Stimulated activated CD8-positive, alpha-beta memory T cell treated with anti-CD3 and anti-CD28 coated beads, Interleukin-2, amount 100 ng/mL, for 1 hour (primary cell): ENCODE data around the gene ZC2HC1C.
A peak's percentile ranks its signal among the peaks of the same experiment; 100 is the strongest.

ENCODE experiments used
- DNase-seq, 2 donors: peaks; one replicate each; pipeline ENCODE4 v3.0.0-alpha.2; 2020; ENCODE audit warnings: low read depth in 2 of 2

ZC2HC1C gene, protein sequence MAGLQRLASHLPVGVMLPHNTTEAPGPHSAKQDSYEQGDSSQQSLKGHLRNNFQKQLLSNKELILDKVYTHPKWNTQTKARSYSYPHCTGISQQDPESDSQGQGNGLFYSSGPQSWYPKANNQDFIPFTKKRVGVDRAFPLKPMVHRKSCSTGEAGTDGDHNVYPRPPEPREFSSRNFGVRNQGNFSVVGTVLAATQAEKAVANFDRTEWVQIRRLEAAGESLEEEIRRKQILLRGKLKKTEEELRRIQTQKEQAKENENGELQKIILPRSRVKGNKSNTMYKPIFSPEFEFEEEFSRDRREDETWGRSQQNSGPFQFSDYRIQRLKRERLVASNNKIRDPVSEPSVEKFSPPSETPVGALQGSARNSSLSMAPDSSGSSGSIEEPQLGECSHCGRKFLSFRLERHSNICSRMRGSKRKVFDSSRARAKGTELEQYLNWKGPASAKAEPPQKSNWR

DNA sequence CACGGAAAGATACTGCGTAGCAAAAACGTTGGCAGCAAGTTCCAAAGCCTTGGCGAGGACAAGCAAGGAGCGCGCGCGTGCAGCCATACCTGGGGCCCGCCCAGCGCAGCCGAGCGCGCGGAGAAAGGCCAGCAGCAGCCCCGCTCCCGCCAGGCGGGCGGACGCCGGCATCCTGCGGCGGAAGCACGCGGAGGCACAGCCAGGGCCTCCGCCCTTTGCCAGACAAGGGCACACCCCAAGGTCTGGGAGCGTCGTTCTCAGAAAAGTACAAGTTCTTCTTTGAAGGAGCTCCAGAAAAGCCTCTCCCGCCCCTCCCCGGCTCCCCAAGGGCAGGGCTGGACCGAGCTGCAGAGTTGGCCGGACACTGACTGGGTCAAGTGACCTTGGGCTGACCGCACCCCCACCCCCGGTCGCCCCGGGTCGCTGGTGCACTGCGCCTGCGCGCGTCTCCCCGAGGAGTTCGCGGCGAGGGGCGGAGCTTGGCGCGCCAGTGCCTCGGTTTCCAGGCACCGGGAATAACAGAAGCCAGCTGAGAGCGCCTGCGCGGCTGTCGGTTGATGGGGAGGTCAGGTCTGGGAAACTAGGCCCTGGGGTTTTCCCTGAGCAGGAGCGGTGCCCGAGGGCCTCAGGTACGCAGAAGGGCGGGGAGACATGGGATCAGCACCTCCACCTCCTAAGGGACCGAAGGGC, at the start of gene ZC2HC1C:
Gene ZC2HC1C, plus strand, starts transcription at position 521 of the 690 bp plus-strand sequence. CDS start 933 bp downstream, outside the sequence.
- DNase-seq, result peak in 1 of 2 donors; percentile 26

DNA sequence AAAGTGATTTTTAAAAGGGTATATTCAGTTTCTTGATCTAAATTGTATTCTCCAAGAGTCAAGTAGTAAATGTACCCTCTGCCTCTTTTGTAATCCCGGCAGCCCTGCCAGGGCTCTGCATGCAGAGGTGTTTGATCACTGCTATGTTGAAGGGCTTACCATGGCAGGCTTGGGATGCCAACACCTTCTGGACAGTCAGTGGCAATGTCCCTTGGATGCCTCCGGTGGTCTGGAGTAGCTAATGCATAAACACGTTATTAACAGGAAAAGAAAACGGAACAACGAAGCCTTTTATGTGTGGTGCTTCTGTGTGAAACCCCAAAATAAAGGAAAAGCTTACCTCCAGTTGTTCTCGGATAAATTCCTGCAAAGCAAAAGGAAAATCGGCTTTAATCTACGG, 46.8 kb upstream of the ZC2HC1C start:
- DNase-seq, result no peak

DNA sequence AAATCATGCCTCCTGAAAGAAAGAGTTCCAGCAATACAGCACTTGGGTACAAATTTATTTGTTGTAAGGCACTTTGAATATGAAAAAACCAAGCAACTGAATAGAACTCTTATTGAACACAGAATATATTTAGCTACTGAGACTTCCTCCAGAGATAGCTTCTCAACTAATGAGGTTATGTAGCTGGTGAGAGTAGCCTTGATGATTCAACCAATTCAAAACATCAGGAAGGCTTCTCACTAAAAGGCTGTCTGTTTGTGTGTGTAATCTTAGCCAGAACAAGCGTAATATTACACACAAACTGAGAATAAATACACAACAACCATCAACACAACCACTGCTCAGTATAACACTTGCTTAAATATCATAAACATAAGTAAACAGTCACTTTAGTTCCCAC, 46.3 kb upstream of the ZC2HC1C start:
- no peak for DNase-seq

DNA sequence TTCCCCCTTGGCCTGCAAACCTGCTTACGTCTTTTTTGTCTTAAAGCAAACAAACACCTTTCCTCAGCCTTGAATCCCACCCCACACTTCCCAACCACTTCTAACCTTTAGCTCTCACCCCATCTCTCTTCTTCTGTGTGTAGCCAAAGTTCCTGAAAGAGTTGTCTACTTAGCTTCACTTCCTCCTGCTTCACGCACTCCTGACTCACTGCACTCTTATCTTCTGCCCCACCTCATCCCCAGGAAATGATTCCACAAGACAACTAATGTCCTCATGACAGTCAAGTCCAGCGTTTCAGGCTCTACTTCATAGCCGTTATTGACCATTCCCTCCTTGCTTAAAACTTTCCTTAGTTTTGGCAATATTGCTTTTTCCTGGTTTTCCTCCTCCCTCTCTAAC, 44.4 kb upstream of the ZC2HC1C start:
- DNase-seq, result no peak

DNA sequence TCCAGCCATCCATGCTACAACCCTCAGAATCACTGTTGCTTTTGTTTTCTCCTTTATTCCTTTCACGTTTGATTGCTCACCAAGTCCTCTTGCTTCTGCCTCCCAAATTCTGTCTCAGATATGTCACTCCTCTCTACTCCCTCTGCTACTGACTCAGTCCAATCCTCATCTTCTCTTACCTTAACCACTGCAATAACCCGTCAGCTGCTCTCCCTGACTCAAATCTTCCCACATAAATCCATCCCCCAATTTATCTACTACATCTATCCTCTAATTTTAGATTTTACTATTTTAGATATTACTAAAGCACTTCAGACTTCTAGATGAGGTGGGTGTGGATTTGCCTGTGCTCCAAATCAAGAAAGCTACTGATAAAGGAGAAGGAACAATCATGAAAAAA, 43.6 kb upstream of the ZC2HC1C start:
- no peak for DNase-seq

DNA sequence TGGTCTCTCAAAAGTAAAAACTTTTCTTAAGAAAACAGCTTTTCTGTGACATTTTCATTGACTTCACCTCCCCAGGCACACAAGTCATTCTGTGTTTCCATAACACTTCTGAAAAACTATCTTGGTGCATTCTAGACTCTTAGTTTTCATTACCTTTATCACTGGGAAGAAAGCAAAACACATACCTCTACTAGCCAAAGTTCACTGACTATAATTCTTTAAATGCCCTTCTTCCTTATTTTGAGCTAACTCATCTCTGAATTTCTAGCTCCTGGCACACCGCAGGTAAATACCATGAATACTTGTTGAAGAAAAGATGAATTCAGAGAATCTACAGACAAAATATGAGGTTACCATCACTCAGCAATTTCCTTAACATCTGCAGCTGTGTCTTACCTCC, 39.3 kb upstream of the ZC2HC1C start:
- no peak for DNase-seq

DNA sequence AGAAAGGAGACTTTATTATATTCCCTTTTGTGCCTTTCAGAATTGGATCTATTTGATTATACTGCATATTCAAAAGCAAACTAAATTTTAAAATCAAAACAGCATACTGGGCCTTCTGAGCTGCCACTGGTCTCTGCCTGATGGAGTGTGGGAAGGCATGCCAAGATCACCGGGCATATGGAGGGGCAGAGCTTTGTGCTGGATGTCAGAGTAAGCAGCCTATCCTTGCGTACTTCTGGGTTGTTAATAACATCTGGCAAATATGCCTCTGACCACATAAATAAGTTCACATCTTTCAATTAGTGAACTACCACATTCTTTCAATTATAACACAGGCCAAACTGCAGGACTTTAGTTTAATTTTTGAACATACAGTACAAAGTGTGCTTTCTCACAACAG, 36.5 kb upstream of the ZC2HC1C start:
- no peak for DNase-seq

DNA sequence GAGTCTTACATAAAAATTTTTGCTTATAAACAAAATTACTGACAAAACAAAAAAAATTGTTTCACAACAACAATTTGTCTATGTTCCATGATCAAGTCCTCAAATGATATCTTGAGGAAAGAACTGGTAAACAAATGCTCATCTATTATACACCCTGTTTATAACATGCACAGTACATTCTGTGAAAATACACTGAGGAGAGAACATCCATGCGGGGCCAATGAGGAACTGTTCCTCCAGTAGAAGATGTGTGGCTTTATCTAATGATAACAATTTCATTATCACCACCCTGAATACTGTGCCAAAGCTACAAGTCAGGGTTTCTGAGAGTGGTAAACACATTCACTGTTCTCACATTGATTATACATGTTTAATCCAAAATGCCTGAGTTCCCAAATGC, 28.9 kb upstream of the ZC2HC1C start:
- DNase-seq, result no peak

DNA sequence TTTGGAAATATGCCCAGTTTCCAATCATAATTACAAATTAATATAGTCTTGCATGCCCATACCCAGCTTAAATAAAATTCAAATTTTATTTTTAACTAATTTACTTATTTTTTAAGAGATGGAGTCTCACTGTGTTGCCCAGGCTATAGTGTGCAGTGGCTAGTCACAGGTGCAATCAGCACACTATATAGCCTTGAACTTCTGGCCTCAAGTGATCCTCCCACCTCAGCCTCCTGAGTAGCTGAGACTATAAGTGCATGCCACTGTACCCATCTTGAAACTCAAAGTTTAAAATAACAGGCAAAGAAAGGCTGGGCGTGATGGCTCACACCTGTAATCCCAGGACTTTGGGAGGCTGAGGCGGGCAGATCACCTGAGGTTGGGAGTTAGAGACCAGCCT, 28.5 kb upstream of the ZC2HC1C start:
- no peak for DNase-seq

DNA sequence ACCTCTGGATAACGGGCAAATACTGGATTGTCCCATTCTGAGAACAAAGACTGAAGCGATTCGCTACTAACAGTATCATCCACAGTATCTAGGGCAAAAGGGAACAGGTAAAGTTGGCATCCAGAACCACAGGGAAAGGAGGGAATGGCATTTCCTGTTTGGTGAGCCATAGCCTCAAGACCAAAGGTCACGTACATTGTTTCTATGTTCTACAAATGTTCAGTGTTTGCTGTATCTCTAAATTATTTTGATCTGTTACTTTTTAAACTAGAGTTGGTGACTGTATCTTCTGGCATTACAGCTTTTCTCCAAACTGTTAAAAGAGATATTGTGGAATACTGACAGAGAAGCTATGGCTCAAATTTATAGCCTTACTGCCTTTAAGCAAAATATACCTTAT, 27.8 kb upstream of the ZC2HC1C start:
- DNase-seq, result no peak

DNA sequence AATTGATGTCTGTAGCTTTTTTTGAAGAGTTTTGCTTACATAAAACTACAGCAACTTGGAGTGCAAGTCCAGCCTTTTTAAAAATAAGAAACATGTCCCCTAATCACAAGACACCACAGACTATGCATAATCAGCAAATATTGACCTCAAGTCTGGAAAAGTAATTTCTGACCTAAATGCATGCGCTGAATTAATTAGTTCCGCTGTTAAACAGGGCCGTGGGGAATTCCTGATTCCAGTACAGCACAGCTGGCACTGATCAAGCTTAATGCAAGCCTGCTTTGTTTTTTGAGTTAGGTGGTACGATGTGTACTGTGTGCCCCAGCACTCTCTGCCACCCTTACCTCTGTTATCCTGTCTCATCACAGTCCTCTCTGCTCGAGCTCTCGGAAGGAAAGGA, 27.4 kb upstream of the ZC2HC1C start:
- DNase-seq, result no peak

DNA sequence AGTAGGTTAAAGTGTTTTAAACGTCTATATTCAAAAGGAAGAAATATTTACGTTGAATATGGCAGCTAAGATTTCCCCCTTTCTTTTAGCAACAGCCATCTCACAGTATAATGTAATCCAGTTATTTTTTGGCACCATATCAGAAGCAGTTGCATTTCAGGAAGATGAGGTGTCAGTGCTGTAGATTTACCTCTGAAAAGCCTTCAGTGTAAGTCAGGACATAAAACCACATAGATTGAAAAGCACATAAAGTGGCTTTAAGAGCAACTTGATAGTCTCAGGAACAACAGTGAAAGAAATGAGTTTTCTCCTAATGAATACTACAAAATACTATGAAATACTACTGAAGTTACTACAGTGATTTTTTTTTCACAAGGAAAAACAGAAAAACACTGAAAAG, 25.1 kb upstream of the ZC2HC1C start:
- no peak for DNase-seq

DNA sequence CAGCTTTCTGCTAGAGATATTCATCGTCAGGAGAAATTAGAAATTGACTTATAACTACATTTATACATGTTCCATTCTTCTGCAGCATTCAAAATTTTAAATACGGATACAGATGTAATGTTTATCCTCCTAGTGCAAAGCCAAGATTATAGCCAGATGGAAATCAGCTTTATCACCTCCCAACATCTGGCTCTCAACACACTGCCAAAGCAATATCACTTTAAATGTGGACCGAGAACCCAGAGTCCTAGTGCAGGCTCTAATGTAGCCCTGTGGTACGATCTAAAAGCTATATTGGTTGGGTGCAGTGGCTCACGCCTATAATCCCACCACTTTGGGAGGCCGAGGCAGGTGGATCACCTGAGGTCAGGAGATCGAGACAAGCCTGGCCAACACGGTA, 24.7 kb upstream of the ZC2HC1C start:
- no peak for DNase-seq

DNA sequence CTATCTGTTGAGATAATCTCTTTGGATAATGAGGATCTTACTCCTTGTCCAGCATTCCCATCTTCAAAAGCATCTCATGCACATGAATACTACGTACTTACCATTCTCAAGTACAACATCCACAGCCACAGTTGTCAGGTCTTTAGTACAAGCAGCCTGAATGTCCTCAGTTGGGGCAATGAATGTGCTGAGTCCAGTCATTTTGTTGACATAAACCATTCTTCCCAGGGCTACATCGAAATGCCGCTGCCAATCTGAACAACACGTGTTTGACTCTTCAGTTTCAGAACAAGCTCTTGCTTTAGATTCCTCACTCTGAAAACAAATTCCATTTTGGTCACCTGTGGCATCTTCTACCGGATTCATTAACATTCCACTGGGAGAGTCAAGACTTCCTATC, 23.2 kb upstream of the ZC2HC1C start:
- no peak for DNase-seq

DNA sequence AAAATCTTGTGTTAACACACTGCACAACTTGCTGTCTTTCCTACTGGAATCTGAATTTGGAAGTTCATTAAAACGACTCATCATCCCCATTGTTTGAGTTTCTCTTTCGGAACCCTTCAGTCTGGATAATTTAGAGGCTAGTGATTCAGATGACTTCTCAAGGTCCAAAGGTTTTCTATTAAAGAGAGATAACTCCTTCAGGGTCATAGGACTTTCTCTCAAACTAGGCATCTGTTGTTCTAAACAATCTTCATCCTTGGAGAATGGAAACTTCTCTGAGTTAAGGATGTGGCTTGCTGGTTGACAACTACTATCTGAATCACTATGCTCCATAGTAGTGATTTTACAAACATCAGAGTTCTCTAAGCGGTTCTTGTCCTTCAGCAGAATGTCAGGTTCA, 22.5 kb upstream of the ZC2HC1C start:
- no peak for DNase-seq

DNA sequence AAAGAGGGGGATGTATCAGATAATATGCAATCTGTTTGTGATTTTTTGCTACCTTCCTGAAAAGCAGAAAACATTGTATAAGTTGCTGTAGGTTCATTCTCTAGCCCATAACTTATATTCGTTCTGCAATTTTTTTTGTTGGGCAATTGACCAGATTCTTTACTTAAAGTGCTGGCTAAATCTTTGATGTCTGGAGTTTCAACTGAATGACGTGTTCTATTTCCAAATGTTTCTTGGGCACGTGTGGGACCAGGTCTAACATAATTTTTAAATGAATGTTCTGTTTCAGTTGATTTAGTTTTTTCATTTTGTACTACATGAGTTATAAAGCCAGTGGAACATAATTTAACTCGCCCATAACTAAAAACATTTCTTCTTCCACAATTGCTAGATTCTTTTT, 21.9 kb upstream of the ZC2HC1C start:
- no peak for DNase-seq

DNA sequence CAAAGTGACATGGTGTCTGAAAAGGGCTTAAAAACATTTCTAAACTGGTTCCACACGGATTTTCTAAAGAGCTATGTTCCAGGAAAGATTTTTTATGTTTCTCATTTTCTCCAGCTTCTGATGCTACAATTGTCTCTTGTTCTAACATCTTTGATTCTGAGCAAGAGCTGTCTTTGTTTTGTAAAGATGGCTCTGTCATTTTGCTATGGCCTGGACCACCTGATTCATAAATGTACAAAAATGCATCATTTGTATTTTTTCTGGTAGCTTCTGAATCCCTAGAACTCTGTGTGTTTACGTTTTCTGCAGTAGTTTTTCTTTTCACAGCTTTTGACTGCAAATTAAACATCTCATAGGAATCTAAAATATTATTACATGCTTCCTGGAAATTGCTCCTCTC, 21.3 kb upstream of the ZC2HC1C start:
- no peak for DNase-seq

DNA sequence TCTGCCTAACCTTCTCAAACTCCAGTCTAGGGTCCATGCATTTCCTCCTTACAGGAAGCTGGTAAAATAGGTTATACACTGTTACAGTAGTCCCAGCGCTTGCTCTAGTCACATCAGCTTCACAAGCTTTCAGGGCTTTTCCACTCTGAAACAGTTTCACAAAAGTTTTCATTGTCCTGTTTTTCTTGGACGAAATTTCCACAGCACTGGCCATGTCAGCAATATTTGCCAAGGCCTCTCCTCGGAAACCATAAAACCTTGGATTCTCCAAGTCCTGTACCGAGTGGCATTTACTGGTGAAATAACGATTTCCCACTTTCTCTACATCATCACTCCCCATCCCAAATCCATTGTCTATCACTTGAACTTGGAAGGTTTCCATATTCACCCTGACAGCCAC, 20.3 kb upstream of the ZC2HC1C start:
- DNase-seq, result no peak

DNA sequence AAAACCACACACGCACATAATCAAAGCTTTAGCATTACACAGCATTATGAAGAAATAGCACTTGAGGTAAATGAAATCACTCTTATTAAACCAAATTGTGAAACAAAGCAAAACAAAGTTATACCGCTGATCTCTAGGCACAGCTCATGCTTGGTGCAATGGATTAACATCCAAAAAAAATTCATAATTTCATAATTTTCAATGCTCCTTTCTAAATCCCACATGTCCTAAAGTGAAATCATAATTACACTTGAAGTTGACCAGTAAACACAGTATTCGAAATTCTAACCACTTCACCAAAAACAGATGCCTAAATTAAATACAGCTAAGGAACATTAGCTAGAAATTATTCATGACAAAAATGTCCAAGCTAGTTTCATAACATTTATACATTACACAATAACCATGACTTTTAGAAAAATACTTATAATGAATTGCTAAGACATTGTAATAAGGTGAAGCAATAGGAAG, 19.7 kb upstream of the ZC2HC1C start:
- no peak for DNase-seq

DNA sequence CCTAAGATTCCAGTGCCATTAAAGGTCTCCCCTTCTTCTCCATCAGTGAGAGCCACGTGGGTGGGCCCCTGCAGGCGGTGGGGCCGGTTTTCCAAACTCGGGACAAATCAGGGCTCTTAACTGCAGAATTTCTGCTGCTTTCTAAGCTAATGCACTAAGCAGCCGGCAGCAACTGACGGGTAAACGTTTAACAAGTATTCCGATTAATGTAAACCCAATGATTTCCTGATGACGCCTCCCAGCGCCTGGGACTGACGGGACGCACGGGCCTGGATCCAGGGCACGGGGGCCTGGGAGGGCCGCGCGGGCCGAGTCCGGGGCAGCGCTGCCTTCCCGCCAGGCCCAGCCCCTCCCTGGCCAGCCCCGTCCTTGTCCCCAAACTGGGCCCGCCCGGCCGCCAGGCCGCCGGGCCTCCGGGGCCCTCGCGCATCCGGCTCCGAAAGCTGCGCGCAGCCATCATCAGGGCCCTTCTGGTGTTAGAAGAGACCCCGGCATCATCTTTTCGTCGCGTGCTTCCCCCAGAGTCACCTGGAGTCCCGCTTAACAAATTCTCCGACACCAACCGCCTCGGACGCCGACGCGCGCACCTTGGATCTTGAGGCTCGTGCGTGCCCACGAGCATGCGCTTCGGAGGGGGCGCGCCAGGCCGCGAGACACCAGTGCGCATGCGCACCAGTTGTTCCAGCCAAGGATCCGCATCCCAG, 18.4 kb upstream of the ZC2HC1C start, which contains the start of gene MLH3:
Gene MLH3, minus strand, starts transcription at position 616 of the 704 bp plus-strand sequence. CDS start 1,812 bp downstream, outside the sequence.
- DNase-seq, result peak; percentile 56 to 65

DNA sequence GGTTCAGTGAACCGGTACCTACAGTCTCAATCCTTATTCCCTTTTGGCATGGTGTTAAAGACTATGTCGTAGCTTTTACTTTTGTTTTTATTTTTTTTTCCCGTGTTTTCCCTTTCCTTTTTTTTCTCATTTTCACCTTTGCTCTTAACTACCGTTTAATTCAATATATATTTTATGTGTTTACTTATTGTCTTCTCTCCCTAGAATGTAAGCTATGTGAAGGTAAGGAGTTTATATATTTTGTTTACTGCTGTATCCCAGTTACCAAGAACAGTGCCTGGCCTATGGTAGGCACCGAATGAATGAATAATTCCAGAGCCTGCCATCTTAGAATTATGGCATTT, 17.9 kb upstream of the ZC2HC1C start:
- no peak for DNase-seq
